GM21360 (cell line): Measurements from ENCODE around the gene TFB1M.
"Not testable (repeated sequence)": the region's sequence is repeated elsewhere in the genome, so short reads cannot be mapped to it uniquely, and the experiment has no call there.

Source experiments
- ATAC-seq: cut with Tn5 transposase; IDR thresholded peaks from one replicate; pipeline ENCODE4 v1.9.1; 2021; ENCODE audit warnings: mild to moderate bottlenecking, moderate library complexity; ENCODE audit not compliant: unreplicated experiment

TFB1M gene

GRCh38 chr6:155330133-155330734 lies 15.9 kb upstream of the TFB1M start:
- no peak for ATAC-seq

GRCh38 chr6:155329460-155330132 lies 15.3 kb upstream of the TFB1M start:
- no peak for ATAC-seq

GRCh38 chr6:155328539-155329459 lies 14.5 kb upstream of the TFB1M start:
- no peak for ATAC-seq

- ATAC-seq: no peak
These were observed 13.8 kb upstream of the TFB1M start for GRCh38 chr6:155328074-155328538.

GRCh38 chr6:155327326-155328073 lies 13.2 kb upstream of the TFB1M start:
- ATAC-seq: peak; percentile 68

GRCh38 chr6:155325700-155326516 lies 11.6 kb upstream of the TFB1M start:
- no peak for ATAC-seq

- ATAC-seq: no peak
These were observed 10.7 kb upstream of the TFB1M start for GRCh38 chr6:155324993-155325392.

- no peak for ATAC-seq
These were observed 9.9 kb upstream of the TFB1M start for GRCh38 chr6:155324172-155324571.

GRCh38 chr6:155319902-155320301 lies 5.6 kb upstream of the TFB1M start:
- no peak for ATAC-seq

GRCh38 chr6:155317186-155317585 lies 2.9 kb upstream of the TFB1M start:
- ATAC-seq: no peak

GRCh38 chr6:155316419-155316818 lies 2.1 kb upstream of the TFB1M start:
- no peak for ATAC-seq

- no peak for ATAC-seq
These were observed 1.2 kb upstream of the TFB1M start for GRCh38 chr6:155315516-155315871.

GRCh38 chr6:155314773-155315515 lies 660 bp upstream of the TFB1M start:
- peak; percentile 60 for ATAC-seq

- peak; percentile 10 for ATAC-seq
These were observed 637 bp downstream of the TFB1M start for GRCh38 chr6:155313602-155314091.

- not testable (repeated sequence) for ATAC-seq
These were observed 1.3 kb downstream of the TFB1M start for GRCh38 chr6:155312950-155313349.

- no peak for ATAC-seq
These were observed 2.7 kb downstream of the TFB1M start for GRCh38 chr6:155311583-155311982.

- no peak for ATAC-seq
These were observed 3.2 kb downstream of the TFB1M start for GRCh38 chr6:155311086-155311485.

GRCh38 chr6:155310596-155310995 lies 3.7 kb downstream of the TFB1M start:
- ATAC-seq: no peak

GRCh38 chr6:155309150-155309549 lies 5.1 kb downstream of the TFB1M start:
- no peak for ATAC-seq
